NCI-H748 treated with DMSO at 0.1 percent for 48 hours (cell line): ENCODE measurements around the gene ANO1.

Experiments used
- DNase-seq: peaks from one replicate; lab custom pipeline; 2025; lab: John Stamatoyannopoulos, UW

ANO1 gene

DNA sequence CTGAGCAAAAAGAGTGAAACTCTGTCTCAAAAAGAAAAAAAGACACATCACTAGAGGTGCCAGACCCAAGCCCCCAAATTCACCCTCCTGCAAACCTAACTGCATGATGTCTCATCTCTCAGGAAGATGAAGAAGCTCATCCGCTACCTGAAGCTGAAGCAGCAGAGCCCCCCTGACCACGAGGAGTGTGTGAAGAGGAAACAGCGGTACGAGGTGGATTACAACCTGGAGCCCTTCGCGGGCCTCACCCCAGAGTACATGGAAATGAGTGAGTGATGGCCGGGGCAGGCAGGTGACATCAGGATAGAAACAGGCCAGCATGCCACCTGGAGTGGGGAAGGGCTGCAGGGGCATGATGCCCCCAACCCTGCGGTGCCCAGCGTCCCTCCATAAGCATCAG lies 89.0 kb downstream of the ANO1 start:
- no peak for DNase-seq

DNA sequence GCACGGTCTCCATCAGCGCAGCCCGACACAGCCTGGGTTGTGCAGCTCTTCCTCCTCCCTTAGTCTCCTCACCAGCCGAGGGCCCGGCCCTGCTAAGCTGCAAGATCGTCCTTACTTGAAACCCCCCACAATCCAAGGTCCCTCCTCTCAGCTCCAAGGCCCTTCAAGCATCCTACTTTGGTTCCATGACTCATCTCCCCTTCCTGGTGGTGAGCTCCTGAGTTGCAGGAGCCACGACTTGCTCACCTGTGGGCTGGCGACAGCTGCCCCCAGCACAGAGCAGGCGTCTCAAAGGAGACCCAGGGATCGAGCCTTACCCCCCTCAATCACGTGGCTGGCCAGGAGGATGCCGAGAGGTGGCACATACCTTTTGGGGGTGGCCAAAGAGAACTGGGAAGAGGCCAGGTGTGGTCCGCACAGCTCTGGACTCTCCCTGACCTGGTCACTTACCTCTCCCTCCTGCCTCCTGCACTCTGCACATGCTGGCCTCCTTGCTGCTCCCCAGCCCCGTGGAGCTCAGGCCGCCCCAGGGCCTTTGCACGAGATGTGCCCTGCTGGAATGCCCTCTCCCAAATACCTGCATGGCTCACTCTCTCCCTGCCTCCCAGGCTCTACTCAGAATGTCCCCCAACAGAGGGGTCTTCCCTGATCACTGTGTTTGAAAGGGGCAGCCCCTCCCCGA lies 89.7 kb downstream of the ANO1 start:
- DNase-seq = no peak

DNA sequence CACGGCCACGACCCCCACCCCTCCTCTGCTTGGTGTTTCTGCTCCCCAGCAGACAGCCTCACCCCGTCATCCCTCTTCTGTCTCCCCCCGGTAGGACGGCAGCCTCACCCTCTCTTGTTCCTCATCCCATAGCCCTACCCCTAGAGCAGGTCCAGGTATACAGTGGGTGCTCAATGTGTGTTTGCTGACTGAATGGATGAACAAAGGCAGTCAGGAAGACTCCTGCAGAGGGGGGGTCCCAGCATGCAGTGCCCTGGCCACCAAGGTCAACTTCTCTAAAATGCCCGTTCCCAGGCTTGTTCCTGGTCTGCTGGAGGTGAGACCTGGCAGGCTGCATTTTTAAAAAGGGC lies 90.3 kb downstream of the ANO1 start:
- DNase-seq = no peak

DNA sequence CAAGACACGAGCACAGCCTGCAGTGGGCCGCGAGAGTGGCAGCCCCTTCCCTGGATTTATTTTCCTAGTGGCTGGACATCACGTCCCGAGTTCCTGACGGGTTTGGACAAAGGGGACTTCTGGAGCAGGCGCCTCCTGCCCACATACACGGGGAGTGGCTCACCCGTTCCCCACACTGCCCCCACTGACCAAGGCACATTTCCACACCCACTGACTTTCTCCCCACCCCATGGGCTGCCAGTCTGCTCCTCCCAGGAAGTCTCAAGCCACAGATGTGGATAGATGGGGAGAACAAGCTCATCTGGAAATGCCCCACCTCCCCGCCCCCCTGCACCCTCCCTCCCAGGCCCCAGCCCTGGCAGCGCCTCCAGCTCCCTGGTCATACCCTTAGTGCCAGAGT lies 91.0 kb downstream of the ANO1 start:
- DNase-seq = no peak

DNA sequence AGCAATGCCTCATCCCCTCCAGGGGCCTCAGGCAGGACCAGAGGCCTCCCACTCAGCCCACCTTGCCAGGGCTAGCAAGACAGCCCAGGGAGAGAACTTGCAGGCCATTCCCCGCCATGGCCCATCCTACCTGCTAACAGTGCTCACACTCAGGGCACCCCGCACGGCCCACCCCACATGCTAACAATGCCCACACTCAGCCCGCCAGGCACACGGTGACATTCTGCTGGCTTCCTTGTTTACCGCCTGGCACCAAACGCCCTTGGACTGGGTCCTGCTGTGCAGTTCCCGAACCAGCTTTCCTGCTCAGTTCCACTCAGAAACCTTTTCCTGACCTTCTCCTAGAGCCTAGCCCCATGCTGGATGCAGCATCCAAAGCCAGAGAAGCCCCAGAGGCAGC lies 91.5 kb downstream of the ANO1 start:
- DNase-seq = no peak

DNA sequence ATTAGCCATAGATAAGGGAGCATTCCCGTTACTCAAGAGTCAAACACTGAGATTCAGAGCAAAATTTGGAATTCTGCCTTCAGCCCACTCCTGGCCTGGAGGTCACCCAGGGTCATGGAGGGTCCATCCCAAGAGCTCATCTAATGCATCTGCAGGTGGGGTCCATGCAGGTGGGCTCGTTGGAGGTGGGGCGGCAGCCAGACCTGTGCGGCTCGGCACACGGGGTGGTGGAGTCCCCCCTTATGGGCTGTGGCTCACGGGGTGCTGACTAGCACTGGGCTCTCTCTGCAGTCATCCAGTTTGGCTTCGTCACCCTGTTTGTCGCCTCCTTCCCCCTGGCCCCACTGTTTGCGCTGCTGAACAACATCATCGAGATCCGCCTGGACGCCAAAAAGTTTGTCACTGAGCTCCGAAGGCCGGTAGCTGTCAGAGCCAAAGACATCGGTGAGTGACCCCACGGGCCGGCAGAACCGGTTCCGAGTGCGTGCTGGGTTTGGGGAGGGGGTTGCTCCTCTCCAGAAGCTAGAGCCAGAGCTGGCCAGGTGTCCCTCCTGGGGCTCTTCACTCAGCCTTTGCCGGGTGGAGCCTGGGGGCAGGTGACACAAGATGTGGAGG lies 92.6 kb downstream of the ANO1 start:
- no peak for DNase-seq

DNA sequence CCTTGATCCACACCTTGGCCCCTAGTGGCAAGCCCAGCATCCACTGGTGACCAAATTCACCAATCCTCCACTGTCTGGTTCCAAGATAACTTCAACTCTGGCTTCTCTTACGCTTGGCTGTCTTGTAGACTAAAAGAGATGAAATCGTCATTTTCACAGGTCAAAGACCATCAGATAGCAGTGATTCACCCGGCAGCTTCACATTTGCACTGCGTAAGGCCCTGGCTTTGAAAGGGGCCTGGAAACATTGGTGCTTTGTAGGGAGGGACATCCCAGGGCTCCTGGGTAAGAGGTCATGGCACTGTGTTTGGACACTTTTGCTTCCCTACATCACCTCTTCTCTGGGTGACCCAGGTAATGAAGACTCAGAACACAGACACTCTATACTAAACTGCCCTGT lies 94.9 kb downstream of the ANO1 start:
- DNase-seq = no peak

DNA sequence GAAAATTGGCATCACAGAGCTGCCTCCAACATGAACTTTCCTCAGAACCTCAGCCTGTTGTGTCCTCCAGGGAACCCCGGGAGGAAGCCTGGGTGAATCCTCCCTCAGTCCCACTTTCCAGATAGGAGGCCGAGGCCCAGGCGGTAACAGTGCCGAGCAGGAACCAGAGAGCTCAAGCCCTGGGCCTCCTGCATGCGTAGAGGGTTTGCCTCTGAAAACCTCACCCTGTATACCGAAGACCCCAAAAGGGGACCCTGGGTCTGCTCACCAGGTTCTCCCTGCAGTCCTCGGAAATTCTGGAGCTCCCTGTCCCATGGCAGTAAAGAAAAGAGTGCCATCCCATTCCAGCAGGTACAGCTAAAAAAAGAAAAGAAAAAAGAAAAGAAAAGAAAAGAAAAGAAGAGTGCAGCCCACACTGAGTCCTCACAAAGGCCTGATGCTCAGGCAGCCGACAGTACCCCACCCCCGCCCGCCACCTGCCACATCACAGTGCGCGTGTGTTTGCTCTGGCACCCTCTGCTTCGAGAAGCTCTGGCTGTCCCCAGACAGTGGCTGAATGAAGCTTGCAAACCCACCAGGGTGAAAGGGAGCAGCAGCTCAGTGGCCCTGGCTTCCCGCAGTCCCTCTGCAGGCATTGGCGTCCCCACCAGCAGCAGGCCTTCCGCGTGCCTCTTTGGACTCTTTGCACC lies 96.6 kb downstream of the ANO1 start:
- no peak for DNase-seq

DNA sequence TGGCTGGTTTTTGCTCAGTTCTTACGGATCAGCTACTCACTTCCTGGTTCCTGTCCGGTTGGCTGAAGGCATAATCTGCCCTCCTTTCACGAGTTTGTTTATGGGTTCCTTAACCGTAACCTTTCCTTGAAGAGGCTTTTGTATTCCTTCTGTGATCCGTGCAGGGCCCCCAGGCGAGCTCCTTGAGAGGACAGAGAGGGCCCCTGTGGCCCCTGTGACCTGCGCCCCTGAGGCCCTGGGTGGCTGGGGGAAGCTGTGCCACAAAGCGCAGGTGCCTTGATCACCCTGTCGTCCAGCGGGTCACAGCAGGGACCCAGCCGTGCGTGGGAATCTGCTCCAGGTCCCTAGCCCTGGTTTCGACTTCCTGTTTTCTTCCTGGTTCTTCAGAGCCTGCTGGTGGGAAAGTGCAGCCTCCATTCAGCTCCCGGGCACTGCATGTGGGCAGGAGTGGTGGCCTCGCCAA lies 97.2 kb downstream of the ANO1 start:
- DNase-seq = no peak

DNA sequence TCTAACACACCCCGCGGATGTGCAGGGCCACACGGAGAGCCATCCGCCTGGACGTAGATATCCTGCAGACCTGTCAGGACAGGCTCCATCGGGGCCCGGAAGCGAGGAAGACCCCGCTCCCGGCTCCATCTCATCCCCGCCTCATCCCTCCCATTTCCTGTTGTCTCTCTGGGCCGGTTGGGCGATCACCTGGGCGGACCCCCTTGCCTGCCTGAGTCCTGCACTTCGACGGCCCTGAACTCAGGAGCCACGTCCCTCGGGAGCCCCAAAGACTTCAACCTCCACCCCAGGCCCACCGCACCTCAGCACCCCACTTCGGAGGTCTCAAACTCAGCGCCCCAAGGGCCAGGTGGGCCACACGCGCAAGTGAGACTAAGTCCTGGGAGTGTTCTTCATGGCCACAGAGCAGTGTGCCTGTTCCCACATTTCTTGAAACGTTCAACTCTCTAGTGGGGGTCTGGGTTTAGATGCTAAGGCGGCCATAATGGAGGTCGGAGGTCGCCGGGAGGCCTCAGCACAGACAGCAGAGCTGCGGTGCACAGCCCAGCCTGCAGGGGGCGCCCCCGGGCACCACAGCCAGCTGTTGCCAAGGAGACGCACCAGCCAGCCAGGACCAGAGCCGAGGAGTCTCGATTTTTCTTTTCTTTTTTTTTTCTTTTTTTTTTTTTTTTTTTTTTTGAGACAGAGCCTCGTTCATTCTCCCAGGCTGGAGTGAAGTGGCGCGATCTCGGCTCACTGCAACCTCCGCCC lies 99.0 kb downstream of the ANO1 start:
- no peak for DNase-seq

DNA sequence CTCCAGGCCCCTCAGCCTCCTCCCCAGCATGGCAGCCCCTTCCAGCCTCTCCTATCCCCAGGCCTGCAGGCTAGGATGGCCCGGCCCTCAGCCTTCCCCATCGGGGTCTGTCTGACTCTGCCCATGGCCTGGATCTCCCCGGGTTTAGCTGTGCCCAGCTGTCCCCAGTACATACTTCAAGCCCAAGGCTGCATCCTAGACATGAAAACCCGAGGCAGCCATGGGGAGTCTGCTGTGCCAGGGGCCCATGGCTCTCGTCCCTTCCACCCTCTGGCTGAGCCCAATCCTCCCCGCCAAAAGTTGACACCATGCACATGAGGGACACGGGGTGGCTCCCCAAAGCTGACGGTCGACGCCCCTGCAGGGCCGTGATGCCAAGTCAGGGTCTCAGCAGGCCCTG lies 102.8 kb downstream of the ANO1 start:
- no peak for DNase-seq

DNA sequence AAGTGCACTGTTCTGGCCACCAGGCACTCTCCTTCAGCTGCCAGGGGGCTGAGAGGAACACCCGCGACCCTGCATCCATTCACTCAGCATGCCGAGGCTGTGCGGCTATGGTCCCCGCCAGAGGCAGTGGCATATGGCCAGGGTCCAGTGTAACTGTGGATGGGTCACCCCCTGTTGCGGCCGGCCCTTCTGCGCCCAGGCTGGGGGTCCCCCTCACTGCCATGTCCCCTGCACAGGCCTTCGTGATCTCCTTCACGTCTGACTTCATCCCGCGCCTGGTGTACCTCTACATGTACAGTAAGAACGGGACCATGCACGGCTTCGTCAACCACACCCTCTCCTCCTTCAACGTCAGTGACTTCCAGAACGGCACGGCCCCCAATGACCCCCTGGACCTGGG lies 104.1 kb downstream of the ANO1 start:
- no peak for DNase-seq

DNA sequence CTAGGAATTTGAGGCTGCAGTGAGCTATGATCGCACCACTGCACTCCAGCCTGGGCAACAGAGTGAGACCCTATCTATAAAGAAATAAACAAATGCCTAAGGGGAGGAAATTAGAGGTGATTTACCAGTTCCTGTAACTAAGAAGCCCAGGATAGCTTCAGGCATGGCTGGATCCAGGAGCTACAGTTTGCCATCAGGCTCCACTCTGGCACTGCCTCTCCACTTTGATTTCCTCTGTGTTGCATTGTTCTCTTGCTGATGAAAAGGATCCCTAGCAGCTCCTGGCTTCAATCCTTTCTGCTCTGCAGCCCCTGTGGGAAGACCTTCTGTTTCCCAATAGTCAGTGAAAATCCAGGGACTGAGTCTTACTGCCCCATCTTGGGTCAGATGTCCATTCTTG lies 104.9 kb downstream of the ANO1 start:
- no peak for DNase-seq

DNA sequence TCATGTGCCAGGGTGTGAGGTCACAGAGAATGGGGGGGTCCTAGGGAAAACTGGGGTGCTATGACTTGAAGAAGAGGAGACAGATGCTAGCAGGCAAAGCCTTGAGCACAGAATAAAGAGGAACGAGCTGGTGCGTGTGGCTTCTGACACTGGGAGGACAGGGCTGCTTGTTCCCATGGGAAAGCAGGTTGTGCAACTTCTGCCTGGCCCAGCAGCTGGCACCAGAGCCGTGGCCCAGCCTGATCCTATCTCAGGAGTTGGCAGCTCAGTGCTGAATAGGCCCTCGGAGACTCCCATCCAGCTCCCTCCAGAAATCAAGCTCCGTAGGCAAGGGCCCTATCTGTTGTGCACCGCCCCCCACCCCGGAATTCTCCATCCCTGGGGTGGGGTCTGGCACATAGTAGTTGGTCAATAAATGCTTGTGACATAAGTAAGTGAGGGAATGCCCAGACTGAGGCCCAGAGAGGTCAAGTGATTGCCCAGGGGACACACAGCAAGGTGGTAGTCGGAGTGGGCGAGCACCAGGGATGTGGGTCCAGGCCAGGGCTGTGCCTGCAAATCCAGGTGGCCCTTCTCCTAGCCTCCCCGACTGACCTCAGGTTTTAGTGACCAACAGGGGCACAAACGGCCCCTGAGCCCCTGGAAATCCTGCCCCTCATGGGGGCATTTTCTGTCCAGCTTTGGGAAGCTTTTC lies 105.5 kb downstream of the ANO1 start:
- DNase-seq = no peak

DNA sequence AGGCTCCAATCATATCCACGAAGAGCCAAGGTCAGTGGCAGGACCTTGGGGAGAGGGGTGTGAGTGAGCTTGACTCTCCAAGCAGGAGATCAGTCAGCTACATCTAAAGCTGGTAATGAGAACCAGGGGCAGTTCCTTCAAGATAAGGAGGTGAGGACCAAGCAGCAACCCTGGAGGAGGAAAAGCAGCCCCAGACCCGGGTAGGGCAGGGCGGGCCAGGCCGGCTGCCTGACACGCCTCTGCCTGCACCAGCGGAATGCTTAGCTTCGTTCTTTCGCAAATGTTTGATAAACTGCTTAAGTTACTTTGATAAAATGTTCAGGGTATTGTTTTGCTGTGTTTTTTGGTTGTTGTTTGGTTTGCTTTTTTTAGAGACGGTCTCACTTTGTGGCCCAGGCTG lies 106.3 kb downstream of the ANO1 start:
- DNase-seq = no peak

DNA sequence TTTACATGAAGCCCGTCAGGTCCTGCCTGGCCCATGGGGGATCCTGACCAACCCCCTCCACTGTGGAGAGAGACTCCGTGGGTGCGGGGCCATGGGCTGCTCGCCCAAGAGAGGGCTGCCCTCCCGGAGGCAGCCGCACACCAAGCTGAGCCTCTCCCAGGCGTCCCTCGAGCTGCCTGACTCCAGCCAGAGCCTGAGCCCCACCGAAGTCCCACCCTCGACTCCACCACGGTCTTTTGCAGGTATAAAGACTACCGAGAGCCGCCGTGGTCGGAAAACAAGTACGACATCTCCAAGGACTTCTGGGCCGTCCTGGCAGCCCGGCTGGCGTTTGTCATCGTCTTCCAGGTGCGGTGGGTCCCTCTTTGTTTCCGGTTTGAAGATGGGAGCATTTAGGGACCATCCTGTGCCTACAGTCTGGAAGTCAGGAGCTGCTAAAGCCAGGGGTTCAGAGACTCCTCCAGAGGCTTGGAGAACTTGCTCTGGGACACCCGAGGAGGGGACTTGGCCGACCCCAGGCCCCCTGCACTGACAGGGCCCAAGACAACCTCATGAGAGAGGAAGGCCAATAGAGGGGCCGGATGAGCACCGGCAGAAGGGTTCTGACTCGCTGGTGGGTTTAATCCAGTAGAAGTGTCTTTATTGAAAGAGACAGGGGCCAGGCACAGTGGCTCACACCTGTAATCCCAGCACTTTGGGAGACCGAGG lies 107.4 kb downstream of the ANO1 start:
- no peak for DNase-seq

DNA sequence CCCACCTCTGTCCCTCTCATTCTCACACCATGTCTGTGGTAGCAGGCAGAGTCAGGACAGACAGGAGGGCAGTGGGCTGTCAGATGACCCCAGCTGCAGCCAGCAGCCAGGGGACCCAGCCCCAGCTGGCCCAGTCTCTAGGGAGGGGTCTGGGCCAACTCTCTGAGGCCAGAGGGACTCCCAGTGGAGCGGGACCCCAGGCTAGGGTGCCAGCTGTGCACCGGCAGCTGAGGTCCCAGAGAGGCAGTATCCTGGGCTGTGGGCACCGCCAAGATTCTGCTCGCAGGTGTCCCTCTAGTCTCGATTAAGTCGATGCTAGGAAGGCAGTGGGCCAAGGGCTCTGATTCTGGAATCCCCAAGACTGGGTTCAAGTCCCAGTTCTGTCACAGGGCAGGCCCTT lies 108.3 kb downstream of the ANO1 start:
- no peak for DNase-seq

DNA sequence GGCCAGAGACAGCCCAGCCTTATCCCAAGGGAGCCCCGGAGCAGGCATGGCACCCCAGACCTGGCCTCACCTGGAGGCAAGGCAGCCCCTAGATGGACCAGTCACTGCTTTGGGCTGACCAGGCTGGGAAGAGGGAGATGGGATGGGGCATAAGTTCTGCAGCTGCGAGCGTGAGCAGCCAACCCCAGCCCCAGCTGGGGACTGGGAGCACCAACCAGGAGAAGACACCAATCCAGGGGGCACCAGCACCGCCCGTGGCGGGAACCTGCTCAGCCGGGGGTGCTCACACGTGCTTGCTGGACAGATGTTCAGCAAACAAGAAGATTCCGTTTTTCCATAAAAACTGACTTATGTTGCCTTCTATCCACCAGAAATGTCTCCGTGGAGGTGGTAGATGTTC lies 108.8 kb downstream of the ANO1 start:
- DNase-seq = no peak

DNA sequence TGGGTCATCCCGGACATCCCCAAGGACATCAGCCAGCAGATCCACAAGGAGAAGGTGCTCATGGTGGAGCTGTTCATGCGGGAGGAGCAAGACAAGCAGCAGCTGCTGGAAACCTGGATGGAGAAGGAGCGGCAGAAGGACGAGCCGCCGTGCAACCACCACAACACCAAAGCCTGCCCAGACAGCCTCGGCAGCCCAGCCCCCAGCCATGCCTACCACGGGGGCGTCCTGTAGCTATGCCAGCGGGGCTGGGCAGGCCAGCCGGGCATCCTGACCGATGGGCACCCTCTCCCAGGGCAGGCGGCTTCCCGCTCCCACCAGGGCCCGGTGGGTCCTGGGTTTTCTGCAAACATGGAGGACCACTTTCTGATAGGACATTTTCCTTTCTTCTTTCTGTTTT lies 109.7 kb downstream of the ANO1 start:
- no peak for DNase-seq

DNA sequence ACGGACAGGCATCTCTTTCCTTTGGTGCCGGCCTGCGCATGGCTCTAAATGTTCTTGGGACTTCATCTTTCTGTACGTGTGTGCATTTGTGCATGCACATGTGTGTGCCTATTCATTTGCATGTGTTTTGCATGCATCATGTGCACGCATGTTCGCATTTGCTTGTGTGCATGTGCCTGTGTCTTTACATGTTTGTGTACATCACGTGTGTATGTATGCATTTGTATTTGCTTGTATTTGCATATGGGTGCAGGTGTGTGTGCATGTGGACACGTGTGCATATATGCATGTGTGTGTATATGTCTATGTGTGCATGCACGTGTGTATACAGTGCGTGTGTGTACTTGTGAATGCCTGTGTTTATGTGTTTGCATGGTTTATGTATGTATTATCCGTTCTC lies 111.5 kb downstream of the ANO1 start:
- DNase-seq = no peak

DNA sequence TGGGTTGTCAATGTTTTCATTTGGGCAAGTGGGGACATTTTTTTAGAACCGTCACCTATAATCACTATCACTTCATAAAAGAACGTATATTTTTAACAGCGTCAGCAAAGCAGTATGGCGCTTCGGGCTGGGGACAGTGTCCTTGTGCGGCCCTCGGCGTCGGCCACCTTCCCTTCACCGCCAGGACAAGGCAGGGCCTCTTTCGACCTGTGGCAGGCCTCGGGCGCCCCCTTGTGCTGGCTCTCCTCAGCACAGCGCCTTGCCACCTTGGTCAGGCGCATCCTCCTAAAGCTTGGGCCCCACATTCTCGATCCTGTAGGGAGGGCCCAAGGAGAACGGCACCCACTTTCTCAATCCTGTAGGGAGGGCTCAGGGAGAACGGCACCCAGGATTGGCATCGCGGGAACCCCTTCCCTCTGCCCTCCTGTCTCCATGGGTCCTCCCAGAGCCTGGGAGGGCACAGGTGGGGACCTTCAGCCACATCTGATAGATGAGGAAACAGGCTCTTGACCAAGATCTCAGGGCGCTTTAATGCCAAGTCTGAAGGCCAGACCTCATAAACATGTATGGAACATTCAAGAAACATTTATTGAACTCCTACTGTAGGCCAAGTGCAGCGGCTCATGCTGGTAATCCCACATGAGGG lies 113.5 kb downstream of the ANO1 start:
- peak; percentile 39 for DNase-seq
